ENCODE data around the gene AFG1L.

AFG1L gene

GRCh38 chr6:108452711-108453195 lies 157.9 kb downstream of the AFG1L start:
- DNase-seq, result no peak

- DNase-seq, result no peak
Observed at GRCh38 chr6:108453601-108454185, 158.8 kb downstream of the AFG1L start.

- DNase-seq, result no peak
Observed at GRCh38 chr6:108454356-108454755, 159.5 kb downstream of the AFG1L start.

GRCh38 chr6:108455688-108456087 lies 160.8 kb downstream of the AFG1L start:
- no peak for DNase-seq

- DNase-seq, result peak in 3 of 51 donors; percentile 1 to 7 (median 3)
Observed at GRCh38 chr6:108463784-108464183, 168.9 kb downstream of the AFG1L start.

GRCh38 chr6:108464418-108465097 lies 169.7 kb downstream of the AFG1L start:
- DNase-seq, result peak in 1 of 51 donors; percentile 17

- no peak for DNase-seq
Observed at GRCh38 chr6:108465098-108465495, 170.2 kb downstream of the AFG1L start.

- no peak for DNase-seq
Observed at GRCh38 chr6:108468346-108468745, 173.5 kb downstream of the AFG1L start.

- DNase-seq, result no peak
Observed at GRCh38 chr6:108469316-108469715, 174.5 kb downstream of the AFG1L start.

GRCh38 chr6:108473197-108473596 lies 178.3 kb downstream of the AFG1L start:
- no peak for DNase-seq

GRCh38 chr6:108476376-108476775 lies 181.5 kb downstream of the AFG1L start:
- DNase-seq, result peak in 1 of 51 donors; percentile 41

GRCh38 chr6:108476847-108477430 lies 182.1 kb downstream of the AFG1L start:
- DNase-seq, result peak in 9 of 51 donors; percentile 1 to 70 (median 7)

- no peak for DNase-seq
Observed at GRCh38 chr6:108482559-108482958, 187.7 kb downstream of the AFG1L start.

- no peak for DNase-seq
Observed at GRCh38 chr6:108484016-108484415, 189.2 kb downstream of the AFG1L start.

GRCh38 chr6:108489699-108490098 lies 194.8 kb downstream of the AFG1L start:
- DNase-seq, result no peak

- peak in 2 of 51 donors; percentile 7 to 34 for DNase-seq
Observed at GRCh38 chr6:108492131-108492766, 197.4 kb downstream of the AFG1L start.

GRCh38 chr6:108494434-108494833 lies 199.6 kb downstream of the AFG1L start:
- no peak for DNase-seq

- peak in 1 of 51 donors; percentile 2 for DNase-seq
Observed at GRCh38 chr6:108497883-108498282, 203.0 kb downstream of the AFG1L start.

- no peak for DNase-seq
Observed at GRCh38 chr6:108501559-108501958, 206.7 kb downstream of the AFG1L start.

GRCh38 chr6:108502832-108503231 lies 208.0 kb downstream of the AFG1L start:
- no peak for DNase-seq

- no peak for DNase-seq
Observed at GRCh38 chr6:108507316-108507715, 212.5 kb downstream of the AFG1L start.

All from hypothalamus (tissue), 51 donors.